Trophoblast cell (in vitro differentiated cells and primary cell): ENCODE data around the gene ZNF853.
A peak's percentile ranks its signal among the peaks of the same experiment; 100 is the strongest.
"Not testable (repeated sequence)": the region's sequence is repeated elsewhere in the genome, so short reads cannot be mapped to it uniquely, and the experiment has no call there.

Experiments used
- DNase-seq, 2 donors: peaks; one replicate each; pipeline ENCODE4 v3.0.0-alpha.2; 2016
- H2AFZ ChIP-seq: 2 replicates; pipeline ENCODE4 v1.6.1; 2013; ENCODE audit warnings: low read length, moderate library complexity, mild to moderate bottlenecking; ENCODE audit not compliant: insufficient read depth, poor library complexity
- H2AK5ac ChIP-seq: 2 replicates; pipeline ENCODE4 v1.6.1; 2013; ENCODE audit warnings: mild to moderate bottlenecking, low read length
- H2BK120ac ChIP-seq: 2 replicates; pipeline ENCODE4 v1.6.1; 2013; ENCODE audit warnings: low read length, mild to moderate bottlenecking, moderate library complexity; ENCODE audit not compliant: insufficient read depth, poor library complexity
- H2BK12ac ChIP-seq: 2 replicates; pipeline ENCODE4 v1.6.1; 2013; ENCODE audit warnings: mild to moderate bottlenecking, low read length, moderate library complexity
- H2BK5ac ChIP-seq: 2 replicates; pipeline ENCODE4 v1.6.1; 2013; ENCODE audit warnings: low read length, low read depth, moderate library complexity, mild to moderate bottlenecking; ENCODE audit not compliant: poor library complexity
- H3K14ac ChIP-seq: 2 replicates; pipeline ENCODE4 v1.6.1; 2013; ENCODE audit warnings: mild to moderate bottlenecking, low read length
- H3K18ac ChIP-seq: 2 replicates; pipeline ENCODE4 v1.6.1; 2013; ENCODE audit warnings: mild to moderate bottlenecking, low read length
- H3K23ac ChIP-seq: 2 replicates; pipeline ENCODE4 v1.6.1; 2013; ENCODE audit warnings: low read length
- H3K27ac ChIP-seq: 2 replicates; pipeline ENCODE4 v1.5.1; 2013; ENCODE audit warnings: low read depth, mild to moderate bottlenecking, inconsistent platforms, low read length, moderate library complexity
- H3K27me3 ChIP-seq: 2 replicates; pipeline ENCODE4 v1.6.1; 2013; ENCODE audit warnings: inconsistent platforms, mild to moderate bottlenecking, low read length, moderate library complexity; ENCODE audit not compliant: insufficient read depth
- H3K36me3 ChIP-seq, 2 experiments: 1 replicate in 1 of 2; 2 replicates in 1 of 2; pipeline ENCODE4 v1.6.1; 2013; ENCODE audit warnings: low read length in 2 of 2, mild to moderate bottlenecking in 2 of 2, moderate library complexity in 1 of 2; ENCODE audit not compliant: insufficient read depth in 2 of 2, control insufficient read depth in 1 of 2
- H3K4ac ChIP-seq: 2 replicates; pipeline ENCODE4 v1.6.1; 2013; ENCODE audit warnings: low read depth, mild to moderate bottlenecking, low read length, moderate library complexity
- H3K4me1 ChIP-seq, 2 experiments: 1 replicate in 1 of 2; 2 replicates in 1 of 2; pipeline ENCODE4 v1.6.1; 2013; ENCODE audit warnings: low read length in 2 of 2, mild to moderate bottlenecking in 2 of 2, moderate library complexity in 1 of 2; ENCODE audit not compliant: insufficient read depth in 2 of 2, control insufficient read depth in 1 of 2
- H3K4me2 ChIP-seq: 2 replicates; pipeline ENCODE4 v1.6.1; 2013; ENCODE audit warnings: inconsistent platforms, mild to moderate bottlenecking, low read length, moderate library complexity
- H3K4me3 ChIP-seq: 2 replicates; pipeline ENCODE4 v1.5.1; 2013; ENCODE audit warnings: mild to moderate bottlenecking, low read depth, low read length, inconsistent platforms
- H3K79me1 ChIP-seq: one replicate; pipeline ENCODE4 v1.6.1; 2013; ENCODE audit warnings: low read length
- H3K79me2 ChIP-seq: 2 replicates; pipeline ENCODE4 v1.6.1; 2013; ENCODE audit warnings: low read length, mild to moderate bottlenecking; ENCODE audit not compliant: control insufficient read depth, insufficient read depth, poor library complexity
- H3K9ac ChIP-seq: 2 replicates; pipeline ENCODE4 v1.6.1; 2013; ENCODE audit warnings: mild to moderate bottlenecking, low read length
- H3K9me3 ChIP-seq: 2 replicates; pipeline ENCODE4 v1.6.1; 2013; ENCODE audit warnings: low read depth, mild to moderate bottlenecking, control low read depth, inconsistent platforms, low read length; ENCODE audit not compliant: insufficient read depth
- H4K12ac ChIP-seq: 2 replicates; pipeline ENCODE4 v1.6.1; 2013; ENCODE audit warnings: low read depth, mild to moderate bottlenecking, low read length, moderate library complexity
- H4K8ac ChIP-seq: 2 replicates; pipeline ENCODE4 v1.6.1; 2013; ENCODE audit warnings: low read depth, mild to moderate bottlenecking, low read length, moderate library complexity
- H4K91ac ChIP-seq: one replicate; pipeline ENCODE4 v1.6.1; 2013; ENCODE audit warnings: low read depth, mild to moderate bottlenecking, low read length, moderate library complexity
- WGBS: extraction: QIAGEN DNeasy Blood & Tissue Kit; methylation state at CpG from one replicate; pipeline ENCODE4 v1.1.7; 2013; ENCODE audit warnings: missing lambda C conversion rate; ENCODE audit not compliant: insufficient read length, insufficient coverage; ENCODE audit errors: extremely low coverage; 5-methylcytosine and 5-hydroxymethylcytosine counted together

The ZNF853 gene

DNA sequence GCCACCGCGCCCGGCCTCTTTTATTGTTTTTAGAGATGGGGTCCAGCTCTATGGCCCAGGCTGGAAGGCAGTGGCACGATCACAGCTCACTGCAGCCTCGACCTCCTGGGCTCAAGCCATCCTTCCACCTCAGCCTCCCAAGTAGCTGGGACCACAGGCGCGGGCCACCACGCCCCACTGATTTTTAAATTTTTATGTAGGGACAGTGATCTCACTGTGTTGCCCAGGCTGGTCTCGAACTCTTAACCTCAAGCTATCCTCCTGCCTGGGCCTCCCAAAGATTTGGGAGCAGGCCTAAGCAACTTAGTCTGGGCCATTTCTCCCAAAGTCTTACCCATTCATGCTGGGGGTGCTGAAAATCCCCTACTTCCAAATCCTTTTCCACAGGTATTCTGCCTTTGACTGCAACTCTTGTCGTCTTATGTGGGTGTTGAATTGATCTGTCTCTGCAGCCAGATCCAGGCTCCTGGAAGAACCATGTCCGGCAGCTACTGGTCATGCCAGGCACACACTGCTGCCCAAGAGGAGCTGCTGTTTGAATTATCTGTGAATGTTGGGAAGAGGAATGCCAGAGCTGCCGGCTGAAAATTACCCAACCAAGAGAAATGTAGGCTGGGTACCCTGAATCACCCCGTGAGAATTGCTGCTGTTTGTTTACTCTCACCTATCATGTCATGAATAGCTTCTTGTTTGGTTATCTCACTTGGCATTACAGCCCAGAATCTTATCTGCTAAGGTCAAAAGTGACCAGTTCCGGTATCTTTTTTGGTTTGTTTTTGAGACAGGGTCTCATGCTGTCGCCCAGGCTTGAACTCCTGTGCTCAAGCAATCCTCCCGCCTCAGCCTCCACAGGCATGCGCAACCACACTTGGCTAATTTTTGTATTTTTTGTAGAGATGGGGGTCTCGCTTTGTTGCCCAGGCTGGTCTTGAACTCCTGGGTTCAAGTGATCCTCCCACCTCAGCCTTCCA is 37.0 kb upstream of the ZNF853 start:
- peak; percentile 40 to 52 for DNase-seq
- H3K9ac ChIP-seq = peak overlapping the region; percentile 68
- H3K4me3 ChIP-seq = no peak overlapping the region
- H3K23ac ChIP-seq = no peak overlapping the region
- no peak overlapping the region for H3K18ac ChIP-seq
- H3K36me3 ChIP-seq = peaks cover 17 to 19% of the 10 kb centered on the region in 2 experiments
- H3K4me2 ChIP-seq = no peak overlapping the region
- no peak overlapping the region for H2BK12ac ChIP-seq
- no peak overlapping the region for H3K27ac ChIP-seq
- H3K27me3 ChIP-seq = no peaks in the 10 kb centered on the region
- no peak overlapping the region for H2AK5ac ChIP-seq
- H3K79me1 ChIP-seq = peaks cover 6% of the 10 kb centered on the region
- no peak overlapping the region for H2BK120ac ChIP-seq
- H3K14ac ChIP-seq = no peak overlapping the region
- no peak overlapping the region for H2BK5ac ChIP-seq
- peaks cover 2% of the 10 kb centered on the region for H3K79me2 ChIP-seq
- no peak overlapping the region for H2AFZ ChIP-seq
- H3K4me1 ChIP-seq = no peaks in the 10 kb centered on the region
- H3K4ac ChIP-seq = no peak overlapping the region
- WGBS = no CpG with 5 or more reads among the region's 18 CpGs
- H4K8ac ChIP-seq = peak overlapping the region; percentile 99
- H4K91ac ChIP-seq = peak overlapping the region; percentile 15
- H4K12ac ChIP-seq = peak overlapping the region; percentile 37
- H3K9me3 ChIP-seq = no peaks in the 10 kb centered on the region

GRCh38 chr7:6579446-6579845 is 36.0 kb upstream of the ZNF853 start:
- no peaks in the 10 kb centered on the region for H3K27me3 ChIP-seq
- H2BK120ac ChIP-seq = no peak overlapping the region
- H3K4me2 ChIP-seq = no peak overlapping the region
- peaks cover 21 to 22% of the 10 kb centered on the region in 2 experiments for H3K36me3 ChIP-seq
- H3K14ac ChIP-seq = no peak overlapping the region
- H2BK12ac ChIP-seq = no peak overlapping the region
- no peak overlapping the region for H3K9ac ChIP-seq
- H3K79me2 ChIP-seq = peaks cover 2% of the 10 kb centered on the region
- DNase-seq = peak in 1 of 2 donors; percentile 19
- no peaks in the 10 kb centered on the region for H3K9me3 ChIP-seq
- H2AK5ac ChIP-seq = no peak overlapping the region
- H3K23ac ChIP-seq = no peak overlapping the region
- no peak overlapping the region for H3K4me3 ChIP-seq
- no peaks in the 10 kb centered on the region for H3K4me1 ChIP-seq
- H3K27ac ChIP-seq = no peak overlapping the region
- no peak overlapping the region for H4K12ac ChIP-seq
- H2AFZ ChIP-seq = no peak overlapping the region
- H3K18ac ChIP-seq = no peak overlapping the region
- no peak overlapping the region for H2BK5ac ChIP-seq
- H4K91ac ChIP-seq = no peak overlapping the region
- H3K79me1 ChIP-seq = peaks cover 6% of the 10 kb centered on the region
- H3K4ac ChIP-seq = no peak overlapping the region
- no CpG with 5 or more reads among the region's 4 CpGs for WGBS
- no peak overlapping the region for H4K8ac ChIP-seq

DNA sequence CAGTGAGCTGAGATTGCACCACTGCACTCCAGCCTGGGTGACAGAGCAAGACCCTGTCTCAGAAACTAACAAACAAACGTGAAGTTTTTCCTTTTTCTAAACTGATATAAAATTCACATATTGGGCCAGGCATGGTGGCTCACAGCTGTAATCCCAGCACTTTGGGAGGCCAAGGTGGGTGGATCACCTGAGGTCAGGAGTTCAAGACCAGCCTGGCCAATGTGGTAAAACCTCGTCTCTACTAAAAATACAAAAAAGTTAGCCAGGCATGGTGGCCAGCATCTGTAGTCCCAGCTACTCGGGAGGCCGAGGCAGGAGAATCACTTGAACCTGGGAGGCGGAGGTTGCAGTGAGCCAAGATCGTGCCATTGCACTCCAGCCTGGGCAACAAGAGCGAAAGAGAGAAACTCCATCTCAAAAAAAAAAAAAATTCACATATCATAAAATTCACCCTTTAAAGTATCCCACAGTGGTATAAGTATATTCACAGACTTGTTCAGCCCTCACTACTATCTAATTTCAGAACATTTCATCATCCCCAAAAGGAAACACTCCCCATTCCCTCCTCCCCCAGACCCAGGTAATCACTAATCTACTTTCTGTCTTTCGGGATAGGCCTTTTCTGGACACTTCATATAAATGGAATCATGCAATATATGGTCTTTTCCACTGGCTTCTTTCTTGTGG is 29.5 kb upstream of the ZNF853 start:
- not testable (repeated sequence) for H2BK5ac ChIP-seq, H4K91ac ChIP-seq, H3K4ac ChIP-seq, H4K8ac ChIP-seq, H3K18ac ChIP-seq, DNase-seq, H3K4me3 ChIP-seq, H2AFZ ChIP-seq, H3K27me3 ChIP-seq, H3K79me2 ChIP-seq, H3K79me1 ChIP-seq, H3K4me2 ChIP-seq, H3K4me1 ChIP-seq, H3K9ac ChIP-seq, H2BK120ac ChIP-seq, H3K23ac ChIP-seq, H2BK12ac ChIP-seq, H3K9me3 ChIP-seq, H2AK5ac ChIP-seq, H3K27ac ChIP-seq, H4K12ac ChIP-seq, H3K14ac ChIP-seq
- no CpG with 5 or more reads among the region's 8 CpGs for WGBS
- peaks cover 34% of the 10 kb centered on the region in 2 experiments for H3K36me3 ChIP-seq

GRCh38 chr7:6588566-6588965 is 26.8 kb upstream of the ZNF853 start:
- H2BK5ac ChIP-seq = no peak overlapping the region
- H3K9me3 ChIP-seq = peaks cover 3% of the 10 kb centered on the region
- H4K91ac ChIP-seq = no peak overlapping the region
- H4K8ac ChIP-seq = no peak overlapping the region
- H3K18ac ChIP-seq = no peak overlapping the region
- no peak overlapping the region for H3K4me2 ChIP-seq
- peaks cover 6% of the 10 kb centered on the region for H3K79me1 ChIP-seq
- H3K27me3 ChIP-seq = no peaks in the 10 kb centered on the region
- H2BK12ac ChIP-seq = no peak overlapping the region
- no peak overlapping the region for H3K23ac ChIP-seq
- H3K4ac ChIP-seq = no peak overlapping the region
- peaks cover 6% of the 10 kb centered on the region for H3K79me2 ChIP-seq
- WGBS = no CpG with 5 or more reads among the region's 9 CpGs
- no peak overlapping the region for H2BK120ac ChIP-seq
- H3K9ac ChIP-seq = no peak overlapping the region
- H2AFZ ChIP-seq = no peak overlapping the region
- peaks cover 31 to 32% of the 10 kb centered on the region in 2 experiments for H3K36me3 ChIP-seq
- no peak overlapping the region for H2AK5ac ChIP-seq
- no peak overlapping the region for H3K27ac ChIP-seq
- no peak overlapping the region for H4K12ac ChIP-seq
- DNase-seq = no peak
- H3K14ac ChIP-seq = no peak overlapping the region
- H3K4me1 ChIP-seq = peaks cover 6 to 7% of the 10 kb centered on the region in 2 experiments
- no peak overlapping the region for H3K4me3 ChIP-seq
